GM12873 (cell line): ENCODE results near the gene ADH4.

Source experiments
- TF ChIP-seq, protein P1 (sequence below): IDR thresholded peaks from 2 replicates; pipeline ENCODE4 v1.5.1; 2012; ENCODE audit warnings: low read depth, mild to moderate bottlenecking, moderate library complexity, low read length, control low read depth; ENCODE audit not compliant: insufficient read depth; ENCODE audit errors: missing control alignments

ADH4 gene

GRCh38 chr4:99144070-99144469, at the start of gene ADH4:
Gene ADH4 (minus strand): TSS chr4:99144297. CDS start chr4:99144222, 75 bp downstream.
- TF ChIP-seq, protein P1, sequence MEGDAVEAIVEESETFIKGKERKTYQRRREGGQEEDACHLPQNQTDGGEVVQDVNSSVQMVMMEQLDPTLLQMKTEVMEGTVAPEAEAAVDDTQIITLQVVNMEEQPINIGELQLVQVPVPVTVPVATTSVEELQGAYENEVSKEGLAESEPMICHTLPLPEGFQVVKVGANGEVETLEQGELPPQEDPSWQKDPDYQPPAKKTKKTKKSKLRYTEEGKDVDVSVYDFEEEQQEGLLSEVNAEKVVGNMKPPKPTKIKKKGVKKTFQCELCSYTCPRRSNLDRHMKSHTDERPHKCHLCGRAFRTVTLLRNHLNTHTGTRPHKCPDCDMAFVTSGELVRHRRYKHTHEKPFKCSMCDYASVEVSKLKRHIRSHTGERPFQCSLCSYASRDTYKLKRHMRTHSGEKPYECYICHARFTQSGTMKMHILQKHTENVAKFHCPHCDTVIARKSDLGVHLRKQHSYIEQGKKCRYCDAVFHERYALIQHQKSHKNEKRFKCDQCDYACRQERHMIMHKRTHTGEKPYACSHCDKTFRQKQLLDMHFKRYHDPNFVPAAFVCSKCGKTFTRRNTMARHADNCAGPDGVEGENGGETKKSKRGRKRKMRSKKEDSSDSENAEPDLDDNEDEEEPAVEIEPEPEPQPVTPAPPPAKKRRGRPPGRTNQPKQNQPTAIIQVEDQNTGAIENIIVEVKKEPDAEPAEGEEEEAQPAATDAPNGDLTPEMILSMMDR = no peak

DNA sequence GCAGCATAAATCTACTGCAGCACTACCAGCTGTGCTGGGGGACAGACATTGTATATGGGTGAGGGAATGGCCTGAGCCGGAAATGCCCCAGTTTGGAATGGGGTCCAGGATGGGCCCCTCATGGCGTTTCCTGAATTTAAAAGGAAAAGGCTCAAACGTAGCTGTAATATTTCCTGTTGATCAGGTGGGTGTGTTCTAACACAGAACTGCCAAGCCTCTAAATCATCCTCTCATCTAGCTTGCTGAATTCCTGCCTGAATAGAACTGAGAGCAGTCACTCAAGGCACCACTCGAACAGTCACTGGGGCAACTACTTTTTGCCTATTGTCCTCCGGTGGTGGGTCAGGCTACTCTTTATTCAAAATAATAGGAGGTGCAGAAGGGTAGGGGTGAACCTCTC, 46.2 kb upstream of the ADH4 start:
- TF ChIP-seq, protein P1 = no peak

DNA sequence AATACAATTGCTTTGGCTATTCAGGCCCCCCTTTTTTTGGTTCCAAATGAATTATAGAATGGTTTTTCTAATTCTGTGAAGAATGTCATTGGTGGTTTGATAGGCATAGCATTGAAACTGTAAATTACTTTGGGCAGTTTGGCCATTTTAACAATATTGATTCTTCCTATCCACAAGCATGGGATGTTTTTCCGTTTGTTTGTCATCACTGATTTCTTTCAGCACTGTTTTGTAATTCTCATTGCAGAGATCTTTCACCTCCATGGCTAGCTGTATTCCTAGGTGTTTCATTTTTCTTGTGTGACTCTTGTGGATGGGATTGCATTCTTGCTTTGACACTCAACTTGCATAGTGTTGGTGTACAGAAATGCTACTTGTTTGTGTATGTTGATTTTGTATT, 41.9 kb upstream of the ADH4 start:
- TF ChIP-seq, protein P1 = no peak

- TF ChIP-seq, protein P1 = no peak
These were observed 41.5 kb upstream of the ADH4 start for GRCh38 chr4:99185581-99185980.

GRCh38 chr4:99180382-99181070, 36.4 kb upstream of the ADH4 start:
- TF ChIP-seq, protein P1 = no peak

GRCh38 chr4:99179626-99180025, 35.5 kb upstream of the ADH4 start:
- TF ChIP-seq, protein P1 = no peak

DNA sequence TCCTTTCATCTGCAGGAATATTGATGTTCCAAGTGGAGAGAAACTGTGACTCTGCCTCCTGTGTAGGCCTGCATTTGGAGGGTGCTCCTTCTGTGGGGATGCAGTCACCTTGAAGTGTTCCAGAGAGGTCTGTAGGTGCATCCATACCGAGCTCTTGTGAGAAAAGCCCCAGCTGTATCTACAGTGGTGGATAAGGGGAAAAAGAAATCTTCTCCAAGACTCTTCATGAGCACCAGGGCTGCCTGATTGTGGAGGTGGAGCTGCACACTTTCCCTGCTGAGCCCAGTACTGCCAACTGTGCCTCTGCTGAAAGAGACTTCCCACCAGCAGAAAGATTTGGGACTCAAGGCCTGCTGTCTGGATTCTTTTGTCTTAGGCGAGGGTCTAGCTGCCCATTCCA, 35.1 kb upstream of the ADH4 start:
- TF ChIP-seq, protein P1 = no peak

- TF ChIP-seq, protein P1 = no peak
These were observed 22.4 kb upstream of the ADH4 start for GRCh38 chr4:99166544-99166943.
